Loucy (cell line): Measurements from ENCODE around the gene INS.
"Not testable (repeated sequence)": the region's sequence is repeated elsewhere in the genome, so short reads cannot be mapped to it uniquely, and the experiment has no call there.

Experiments
- H2AFZ ChIP-seq: fragments of 200-600 bp; sonication (generic); 2 replicates; pipeline ENCODE4 v1.6.0; 2016; ENCODE audit warnings: antibody characterized with exemption, mild to moderate bottlenecking, low read length, moderate library complexity
- H3F3A ChIP-seq: fragments of 200-600 bp; 2 replicates; pipeline ENCODE4 v1.6.0; 2016; ENCODE audit warnings: antibody characterized with exemption, low read depth, mild to moderate bottlenecking
- H3K27me3 ChIP-seq: fragments of 200-600 bp; sonication (generic); 2 replicates; pipeline ENCODE4 v1.6.1; 2014; ENCODE audit warnings: low read length, mild to moderate bottlenecking; ENCODE audit not compliant: insufficient read depth, poor library complexity, severe bottlenecking
- H3K36me3 ChIP-seq: fragments of 200-600 bp; sonication (generic); 2 replicates; pipeline ENCODE4 v1.6.1; 2016; ENCODE audit warnings: low read length; ENCODE audit not compliant: insufficient read depth
- H3K4me1 ChIP-seq: fragments of 200-600 bp; sonication (generic); 2 replicates; pipeline ENCODE4 v1.5.1; 2014; ENCODE audit warnings: low read length, mild to moderate bottlenecking; ENCODE audit not compliant: insufficient read depth, poor library complexity, severe bottlenecking
- H3K4me2 ChIP-seq: fragments of 200-600 bp; sonication (generic); 2 replicates; pipeline ENCODE4 v1.6.0; 2014; ENCODE audit warnings: antibody characterized with exemption, low read length, low read depth, mild to moderate bottlenecking; ENCODE audit not compliant: poor library complexity, severe bottlenecking
- H3K4me3 ChIP-seq: fragments of 200-600 bp; sonication (generic); 2 replicates; pipeline ENCODE4 v1.5.1; 2014; ENCODE audit warnings: low read length, mild to moderate bottlenecking, mixed read lengths; ENCODE audit not compliant: poor library complexity, severe bottlenecking
- H3K79me2 ChIP-seq: fragments of 200-600 bp; sonication (generic); 2 replicates; pipeline ENCODE4 v1.6.1; 2014; ENCODE audit warnings: low read length; ENCODE audit not compliant: insufficient read depth
- H3K9ac ChIP-seq: fragments of 200-600 bp; sonication (generic); 2 replicates; pipeline ENCODE4 v1.6.0; 2014; ENCODE audit warnings: mild to moderate bottlenecking, low read depth, low read length, moderate library complexity; ENCODE audit not compliant: poor library complexity, severe bottlenecking
- H3K9me2 ChIP-seq: fragments of 200-600 bp; sonication (generic); replicated peaks from 2 replicates; pipeline ENCODE4 v1.6.1; 2016; ENCODE audit warnings: low read depth, low read length, mixed read lengths
- H3K9me3 ChIP-seq: fragments of 200-600 bp; sonication (generic); 2 replicates; pipeline ENCODE4 v1.6.1; 2014; ENCODE audit warnings: mild to moderate bottlenecking, antibody characterized with exemption, low read length, low read depth; ENCODE audit not compliant: insufficient read depth
- H4K20me1 ChIP-seq: fragments of 200-600 bp; sonication (generic); 2 replicates; pipeline ENCODE4 v1.6.0; 2014; ENCODE audit warnings: antibody characterized with exemption, low read length, mild to moderate bottlenecking; ENCODE audit not compliant: insufficient read depth, poor library complexity, severe bottlenecking
- CTCF ChIP-seq: fragments of 200-600 bp; sonication (generic); conservative IDR thresholded peaks from 2 replicates; pipeline ENCODE4 v1.5.1; 2014; ENCODE audit warnings: mild to moderate bottlenecking, antibody characterized with exemption, low read length
- EZH2phosphoT487 ChIP-seq: fragments of 200-600 bp; IDR thresholded peaks from 2 replicates; pipeline ENCODE4 v1.6.1; 2018; ENCODE audit warnings: antibody characterized with exemption, mild to moderate bottlenecking, moderate library complexity, borderline replicate concordance

Gene INS

GRCh38 chr11:2194877-2195755, 34.1 kb upstream of the INS start:
- Histone ChIP-seq H3K9me3 (no peaks in the 10 kb centered on the region), H4K20me1 (no peaks in the 10 kb centered on the region), H3K4me1 (peaks cover 7% of the 10 kb centered on the region), H3K4me2 (peak overlapping the region; percentile 50), H3K36me3 (no peaks in the 10 kb centered on the region), H3K79me2 (no peaks in the 10 kb centered on the region), H3K4me3 (peak overlapping the region; percentile 38), H3K9ac (no peak overlapping the region), H3F3A (no peaks in the 10 kb centered on the region), H3K27me3 (peaks cover 8% of the 10 kb centered on the region), H2AFZ (peak overlapping the region; percentile 75), H3K9me2 (no peaks in the 10 kb centered on the region)
- TF ChIP-seq CTCF (peak; percentile 94), EZH2phosphoT487 (no peak)

GRCh38 chr11:2193888-2194595, 33.0 kb upstream of the INS start:
- H3K27me3 ChIP-seq, H3K9ac ChIP-seq, H3F3A ChIP-seq, H3K4me1 ChIP-seq, H2AFZ ChIP-seq, H3K4me2 ChIP-seq, H3K4me3 ChIP-seq, H4K20me1 ChIP-seq, H3K9me2 ChIP-seq, H3K79me2 ChIP-seq, H3K36me3 ChIP-seq, H3K9me3 ChIP-seq: not testable (repeated sequence)

GRCh38 chr11:2193099-2193887, 32.3 kb upstream of the INS start:
- H3K9me3 ChIP-seq: no peaks in the 10 kb centered on the region
- no peaks in the 10 kb centered on the region for H3F3A ChIP-seq
- H3K9me2 ChIP-seq: no peaks in the 10 kb centered on the region
- peaks cover 3% of the 10 kb centered on the region for H3K4me1 ChIP-seq
- no peaks in the 10 kb centered on the region for H3K36me3 ChIP-seq
- H3K27me3 ChIP-seq: peaks cover 8% of the 10 kb centered on the region
- no peaks in the 10 kb centered on the region for H4K20me1 ChIP-seq
- H3K4me2 ChIP-seq: no peak overlapping the region
- no peak overlapping the region for H2AFZ ChIP-seq
- H3K9ac ChIP-seq: no peak overlapping the region
- TF ChIP-seq EZH2phosphoT487 (no peak), CTCF (no peak)
- no peak overlapping the region for H3K4me3 ChIP-seq
- no peaks in the 10 kb centered on the region for H3K79me2 ChIP-seq
